ENCODE results near the gene NBPF1.
"Not testable (repeated sequence)": the region's sequence is repeated elsewhere in the genome, so short reads cannot be mapped to it uniquely, and the experiment has no call there.

Gene NBPF1

DNA sequence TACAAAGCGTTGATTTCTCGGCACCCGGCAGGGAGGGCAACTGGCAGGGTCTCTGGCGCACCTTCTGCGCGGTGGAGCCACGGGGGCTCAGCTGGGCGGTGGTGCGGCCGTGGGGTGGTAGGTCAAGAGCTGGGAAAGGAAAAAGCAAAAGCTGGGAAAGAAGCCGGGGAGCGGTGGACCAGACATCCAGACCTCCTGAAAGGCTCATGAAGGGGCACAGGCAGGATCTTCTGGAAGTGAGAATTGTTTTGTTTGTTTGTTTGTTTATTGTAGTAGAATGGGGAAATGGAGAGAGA, 92.1 kb downstream of the NBPF1 start:
- no peak for DNase-seq
- no peaks in the 10 kb centered on the region for H3K9me3 ChIP-seq

GRCh38 chr1:16520435-16521287, 92.7 kb downstream of the NBPF1 start:
- H3K4me3 ChIP-seq (ENCODE audit: low read depth, low read length); DNase-seq; H3K9me3 ChIP-seq; H3K36me3 ChIP-seq; H3K4me1 ChIP-seq; H3K27me3 ChIP-seq: not testable (repeated sequence)

More for the DNA sequence above, 92.1 kb downstream of the NBPF1 start:
- TF ChIP-seq, protein P1, sequence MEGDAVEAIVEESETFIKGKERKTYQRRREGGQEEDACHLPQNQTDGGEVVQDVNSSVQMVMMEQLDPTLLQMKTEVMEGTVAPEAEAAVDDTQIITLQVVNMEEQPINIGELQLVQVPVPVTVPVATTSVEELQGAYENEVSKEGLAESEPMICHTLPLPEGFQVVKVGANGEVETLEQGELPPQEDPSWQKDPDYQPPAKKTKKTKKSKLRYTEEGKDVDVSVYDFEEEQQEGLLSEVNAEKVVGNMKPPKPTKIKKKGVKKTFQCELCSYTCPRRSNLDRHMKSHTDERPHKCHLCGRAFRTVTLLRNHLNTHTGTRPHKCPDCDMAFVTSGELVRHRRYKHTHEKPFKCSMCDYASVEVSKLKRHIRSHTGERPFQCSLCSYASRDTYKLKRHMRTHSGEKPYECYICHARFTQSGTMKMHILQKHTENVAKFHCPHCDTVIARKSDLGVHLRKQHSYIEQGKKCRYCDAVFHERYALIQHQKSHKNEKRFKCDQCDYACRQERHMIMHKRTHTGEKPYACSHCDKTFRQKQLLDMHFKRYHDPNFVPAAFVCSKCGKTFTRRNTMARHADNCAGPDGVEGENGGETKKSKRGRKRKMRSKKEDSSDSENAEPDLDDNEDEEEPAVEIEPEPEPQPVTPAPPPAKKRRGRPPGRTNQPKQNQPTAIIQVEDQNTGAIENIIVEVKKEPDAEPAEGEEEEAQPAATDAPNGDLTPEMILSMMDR (IDR thresholded peaks at IDR 0.05; ENCODE audit: low read depth, low read length): no peak
- no peaks in the 10 kb centered on the region for H3K36me3 ChIP-seq
- H3K27me3 ChIP-seq: no peaks in the 10 kb centered on the region
- no peak overlapping the region for H3K4me3 ChIP-seq (ENCODE audit: low read depth, low read length)
- H3K4me1 ChIP-seq: no peaks in the 10 kb centered on the region

DNA sequence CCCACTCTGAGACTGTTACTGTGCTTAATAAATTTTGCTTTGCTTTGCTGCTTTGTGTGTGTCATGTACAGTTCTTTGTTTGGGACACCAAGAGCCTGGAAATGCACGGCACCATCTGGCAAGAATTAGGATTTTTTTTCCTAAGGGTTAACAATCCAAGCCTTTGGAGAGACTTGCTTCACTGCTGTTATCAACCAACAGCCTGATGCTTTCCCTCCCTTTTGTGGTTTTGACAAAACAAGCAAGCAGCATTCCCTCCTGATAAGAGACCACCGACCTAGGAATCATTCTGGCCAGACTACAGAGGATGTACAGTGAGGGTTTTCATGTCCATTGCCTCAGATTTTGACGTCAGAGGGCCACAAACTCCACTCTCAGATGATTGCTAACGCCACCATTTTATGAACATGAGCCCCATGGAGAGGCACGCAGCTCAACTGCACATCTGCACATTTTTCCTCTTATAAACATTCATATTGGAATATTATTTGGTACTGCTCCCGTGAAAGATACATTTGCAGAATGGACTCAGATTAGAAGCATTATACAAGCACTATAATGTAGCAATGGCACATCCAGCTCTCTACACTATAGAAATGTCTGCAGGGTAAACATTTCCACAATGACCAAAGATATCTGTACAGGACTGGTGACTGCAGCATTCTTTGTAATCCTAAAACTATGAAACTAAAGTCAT, 94.0 kb downstream of the NBPF1 start:
- H3K36me3 ChIP-seq; H3K4me1 ChIP-seq; DNase-seq; H3K9me3 ChIP-seq; H3K4me3 ChIP-seq (ENCODE audit: low read depth, low read length); H3K27me3 ChIP-seq: not testable (repeated sequence)

DNA sequence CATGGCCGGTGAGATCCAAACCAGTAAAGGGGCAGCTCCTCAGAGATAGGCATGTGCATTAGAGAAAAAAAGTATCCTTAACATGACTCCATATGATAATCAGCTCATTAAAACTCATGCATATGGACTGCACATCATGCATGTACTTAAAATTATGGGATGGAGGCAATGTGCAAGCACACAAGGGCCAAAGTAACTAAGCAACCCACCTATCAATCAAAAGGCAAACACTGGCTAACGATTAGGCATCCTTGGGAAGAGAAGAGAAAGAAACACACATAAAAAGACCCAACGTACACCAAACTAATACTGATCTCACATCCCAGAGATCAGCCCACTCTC, 94.5 kb downstream of the NBPF1 start:
- not testable (repeated sequence) for H3K4me3 ChIP-seq (ENCODE audit: low read depth, low read length); DNase-seq; H3K36me3 ChIP-seq; H3K27me3 ChIP-seq; H3K9me3 ChIP-seq; H3K4me1 ChIP-seq

DNA sequence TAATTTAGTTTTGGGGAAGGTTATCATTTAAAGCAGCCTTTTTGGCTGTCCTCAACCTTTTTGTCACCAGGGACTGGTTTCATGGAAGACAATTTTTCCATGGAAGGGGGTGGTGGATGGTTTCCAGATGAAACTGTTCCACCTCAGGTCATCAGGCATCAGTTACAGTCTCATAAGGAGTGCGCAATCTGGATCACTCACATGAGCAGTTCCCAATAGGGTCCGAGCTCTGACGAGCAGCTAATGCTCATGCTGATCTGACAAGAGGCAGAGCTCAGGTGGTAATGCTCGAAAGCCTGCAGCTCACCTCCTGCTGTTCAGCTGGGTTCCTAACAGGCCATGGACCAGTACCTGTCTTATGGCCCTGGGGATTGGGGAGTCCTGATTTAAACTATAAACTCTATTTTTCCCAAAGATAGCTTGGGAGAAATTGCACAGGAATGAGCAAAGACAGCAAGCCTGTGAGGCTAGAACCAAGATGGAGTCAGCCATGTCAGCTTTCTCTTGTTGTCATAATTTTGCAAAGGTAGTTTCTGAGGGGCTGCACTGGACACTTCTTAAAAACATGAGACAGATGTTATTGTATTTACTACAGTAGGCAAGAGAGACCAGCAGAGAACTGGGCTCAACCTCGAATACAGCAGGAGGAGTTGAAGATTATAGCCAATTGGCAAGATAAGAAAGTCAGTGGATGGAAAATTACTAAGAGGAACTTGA, 96.5 kb downstream of the NBPF1 start:
- not testable (repeated sequence) for H3K4me1 ChIP-seq; H3K36me3 ChIP-seq; H3K4me3 ChIP-seq (ENCODE audit: low read depth, low read length); H3K9me3 ChIP-seq; H3K27me3 ChIP-seq; DNase-seq

DNA sequence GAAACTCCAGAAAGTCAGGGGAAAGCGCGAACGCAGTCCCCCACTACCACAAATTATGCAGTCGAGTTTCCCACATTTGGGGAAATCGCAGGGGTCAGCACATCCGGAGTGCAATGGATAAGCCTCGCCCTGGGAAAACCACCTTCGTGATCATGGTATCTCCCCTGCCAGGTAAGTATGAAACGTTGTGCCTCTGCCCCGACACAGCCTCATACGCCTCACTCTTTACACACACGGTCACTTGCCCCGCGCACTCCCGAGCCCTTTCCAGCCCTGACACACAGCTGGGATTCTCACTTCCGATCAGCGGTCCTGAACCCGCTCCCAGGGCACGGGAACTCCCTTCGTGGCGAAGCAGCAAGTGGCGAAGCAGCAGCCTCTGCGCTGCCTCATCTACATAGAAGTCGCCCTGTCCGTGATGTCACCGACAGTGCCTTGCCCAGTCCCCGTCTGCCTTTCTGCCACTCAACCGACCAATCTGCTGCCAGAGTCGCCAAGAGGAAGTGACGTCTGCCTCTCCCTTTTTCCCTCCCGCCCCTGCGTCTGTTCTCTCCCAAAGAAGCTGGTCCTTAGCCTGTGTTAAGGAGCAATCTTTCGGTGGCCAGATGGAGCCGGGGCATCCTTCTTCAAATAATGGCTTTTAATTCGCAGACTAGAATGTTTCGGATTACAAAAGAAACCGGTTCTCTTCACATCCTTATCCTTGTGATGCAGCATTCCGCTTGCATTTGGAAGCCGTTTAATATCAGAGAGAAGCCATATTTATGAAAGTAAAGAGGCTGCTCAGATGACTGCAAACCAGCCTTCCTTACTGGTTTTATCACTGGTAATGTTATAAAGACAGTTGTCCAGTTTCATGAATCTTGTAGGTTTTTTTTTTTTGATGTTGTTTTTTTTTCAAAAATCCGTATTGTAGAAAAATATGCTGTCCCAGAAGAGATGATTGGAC, 99.0 kb downstream of the NBPF1 start, which contains the start of gene RNU1-1:
TSS of gene RNU1-1 (minus strand) at position 179 of the 949 bp plus-strand sequence.
- H3K36me3 ChIP-seq, H3K9me3 ChIP-seq, H3K27me3 ChIP-seq, H3K4me1 ChIP-seq: not testable (repeated sequence)
- peak within 1 kb of the TSS; percentile 37 for H3K4me3 ChIP-seq (ENCODE audit: low read depth, low read length)
- DNase-seq: peak; percentile 44

GRCh38 chr1:16513412-16514106, 99.8 kb downstream of the NBPF1 start:
- not testable (repeated sequence) for H3K4me1 ChIP-seq
- peak overlapping the region; percentile 23; the same call in 1 of the 2 replicates for H3K4me3 ChIP-seq (ENCODE audit: low read depth, low read length)

GRCh38 chr1:16512624-16513411, 100.5 kb downstream of the NBPF1 start:
- not testable (repeated sequence) for H3K9me3 ChIP-seq; H3K4me3 ChIP-seq (ENCODE audit: low read depth, low read length); H3K27me3 ChIP-seq; DNase-seq; H3K36me3 ChIP-seq; H3K4me1 ChIP-seq

More at GRCh38 chr1:16513412-16514106, 99.8 kb downstream of the NBPF1 start:
- not testable (repeated sequence) for H3K36me3 ChIP-seq, H3K27me3 ChIP-seq, H3K9me3 ChIP-seq
- DNase-seq: peak; percentile 25

Data from BE2C (cell line).